HG03095 (cell line): ENCODE measurements around the gene CDK11B.
"Not testable (repeated sequence)": the region's sequence is repeated elsewhere in the genome, so short reads cannot be mapped to it uniquely, and the experiment has no call there.

Experiments used
- ATAC-seq: cut with Tn5 transposase; IDR thresholded peaks from one replicate; pipeline ENCODE4 v1.9.1; 2021; ENCODE audit warnings: moderate library complexity; ENCODE audit not compliant: unreplicated experiment

The CDK11B gene

DNA sequence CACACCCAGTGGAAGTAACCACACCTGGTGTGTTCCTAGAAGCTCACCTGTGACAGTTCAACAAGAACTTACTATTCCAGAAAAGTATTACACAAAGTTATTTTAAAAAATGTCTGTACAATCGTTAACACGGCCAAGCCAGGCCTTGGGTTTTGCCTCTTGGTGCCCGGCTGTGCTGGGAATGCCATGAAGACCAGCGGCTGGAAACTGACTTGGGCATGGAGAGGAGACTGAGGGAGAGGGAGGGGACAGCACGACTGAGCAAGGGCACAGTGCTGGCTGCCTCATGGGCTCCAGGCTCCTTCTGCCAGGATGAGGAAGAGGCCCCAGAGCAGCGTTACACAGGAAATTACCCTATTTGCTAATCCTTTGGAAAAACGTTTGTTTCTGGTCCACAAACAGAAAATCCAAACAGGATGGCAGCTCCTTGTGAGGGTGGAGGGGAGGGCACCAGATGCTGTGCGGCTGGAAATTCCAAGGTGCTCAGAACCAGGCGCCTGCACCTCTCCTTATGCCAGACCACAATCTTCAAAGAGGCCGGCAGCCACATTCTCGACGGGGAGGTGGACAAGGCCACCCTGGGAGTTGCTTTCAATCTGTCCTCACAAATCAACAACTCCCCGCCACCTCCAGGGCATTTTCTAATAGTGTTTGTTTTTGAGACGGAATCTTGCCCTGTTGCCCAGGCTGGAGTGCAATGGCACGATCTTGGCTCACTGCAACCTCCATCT, 4.2 kb upstream of the CDK11B start:
- not testable (repeated sequence) for ATAC-seq

DNA sequence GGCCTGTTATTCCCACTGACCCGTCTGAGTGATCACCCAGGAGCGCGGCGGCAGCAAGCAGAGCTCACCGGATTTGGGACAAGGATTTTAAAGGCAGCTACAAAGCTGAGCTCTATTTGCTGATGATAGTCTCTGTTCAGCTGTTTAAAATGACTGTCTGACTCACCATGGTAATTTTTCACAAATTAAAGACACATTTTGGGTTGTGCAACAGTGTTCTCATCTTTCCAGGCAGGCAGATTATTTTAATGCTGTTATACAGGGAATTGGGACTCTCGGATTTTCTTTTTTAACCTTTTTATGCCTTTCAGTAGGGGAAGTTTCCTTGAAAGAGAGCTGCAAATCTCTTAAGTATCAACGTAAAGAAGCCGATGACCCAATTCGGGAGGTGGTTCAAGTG, 3.6 kb upstream of the CDK11B start:
- ATAC-seq = not testable (repeated sequence)

DNA sequence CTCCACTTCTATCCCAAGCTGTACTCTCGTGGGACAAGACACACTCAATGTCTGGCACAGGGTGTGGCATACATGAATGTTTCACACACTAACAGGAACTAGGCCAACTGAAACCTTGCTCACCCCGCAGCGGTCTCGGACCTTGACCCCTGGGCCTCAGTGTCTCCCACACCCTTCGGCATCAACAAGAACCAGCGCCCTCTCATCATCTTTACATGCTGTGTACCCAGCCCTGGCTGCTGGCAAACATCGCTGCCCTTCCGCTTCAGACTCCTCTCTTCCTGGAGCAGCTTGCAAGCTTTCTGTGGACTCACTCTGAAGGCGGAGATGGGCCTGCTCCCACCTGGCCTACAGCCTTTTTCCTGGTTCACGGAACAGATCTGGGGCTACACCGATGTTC, 10.5 kb downstream of the CDK11B start:
- not testable (repeated sequence) for ATAC-seq

DNA sequence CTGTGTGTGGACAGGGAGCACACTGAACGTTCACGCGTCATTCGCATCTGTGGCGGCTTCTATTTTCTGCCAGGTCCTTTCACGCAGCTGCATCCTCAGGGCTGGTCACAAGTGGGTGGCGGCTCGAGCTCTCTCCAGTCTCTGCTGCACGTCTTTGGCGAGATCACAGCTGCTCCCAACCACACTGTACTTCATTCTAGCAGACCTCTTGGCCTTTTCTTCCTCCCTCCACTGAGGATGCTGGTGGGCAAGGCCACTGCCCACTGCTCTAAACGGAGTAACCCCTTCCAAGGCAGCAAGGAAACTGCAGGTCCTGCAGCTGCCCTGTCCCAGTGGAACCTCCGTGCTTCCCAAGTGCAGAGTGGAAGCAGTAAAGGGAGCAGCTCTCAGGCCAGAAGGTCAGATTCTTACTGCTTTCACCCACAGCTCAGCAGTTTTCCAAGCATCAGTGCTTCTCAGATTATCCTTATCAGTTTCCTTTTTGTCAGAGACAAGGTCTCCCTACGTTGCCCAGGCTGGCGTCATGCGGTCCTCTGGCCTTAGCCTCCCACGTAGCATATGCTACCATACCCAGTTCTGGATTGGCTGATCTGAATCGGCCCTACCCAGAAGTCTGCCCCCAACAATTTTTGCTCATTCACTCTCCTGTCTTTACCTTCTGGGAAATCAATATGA, 11.1 kb downstream of the CDK11B start:
- not testable (repeated sequence) for ATAC-seq

DNA sequence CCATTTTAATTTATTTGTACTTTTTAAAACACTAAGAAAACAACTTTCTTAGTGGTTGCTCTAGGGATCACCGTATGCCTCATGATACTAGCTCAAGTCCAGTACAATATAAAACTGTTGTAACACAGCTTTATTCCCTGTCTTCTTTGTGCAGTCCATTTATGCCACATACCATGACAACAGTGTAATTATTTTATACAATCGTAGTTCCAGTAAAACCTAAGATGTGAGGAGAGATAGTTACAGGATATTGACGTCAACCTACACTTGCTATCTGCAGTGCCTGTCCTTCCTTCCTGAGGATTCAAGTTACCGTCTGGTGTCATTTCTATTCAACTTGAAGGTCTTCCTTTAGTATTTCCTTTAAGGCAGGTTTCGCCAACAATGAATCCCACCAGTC, 12.5 kb downstream of the CDK11B start:
- not testable (repeated sequence) for ATAC-seq

DNA sequence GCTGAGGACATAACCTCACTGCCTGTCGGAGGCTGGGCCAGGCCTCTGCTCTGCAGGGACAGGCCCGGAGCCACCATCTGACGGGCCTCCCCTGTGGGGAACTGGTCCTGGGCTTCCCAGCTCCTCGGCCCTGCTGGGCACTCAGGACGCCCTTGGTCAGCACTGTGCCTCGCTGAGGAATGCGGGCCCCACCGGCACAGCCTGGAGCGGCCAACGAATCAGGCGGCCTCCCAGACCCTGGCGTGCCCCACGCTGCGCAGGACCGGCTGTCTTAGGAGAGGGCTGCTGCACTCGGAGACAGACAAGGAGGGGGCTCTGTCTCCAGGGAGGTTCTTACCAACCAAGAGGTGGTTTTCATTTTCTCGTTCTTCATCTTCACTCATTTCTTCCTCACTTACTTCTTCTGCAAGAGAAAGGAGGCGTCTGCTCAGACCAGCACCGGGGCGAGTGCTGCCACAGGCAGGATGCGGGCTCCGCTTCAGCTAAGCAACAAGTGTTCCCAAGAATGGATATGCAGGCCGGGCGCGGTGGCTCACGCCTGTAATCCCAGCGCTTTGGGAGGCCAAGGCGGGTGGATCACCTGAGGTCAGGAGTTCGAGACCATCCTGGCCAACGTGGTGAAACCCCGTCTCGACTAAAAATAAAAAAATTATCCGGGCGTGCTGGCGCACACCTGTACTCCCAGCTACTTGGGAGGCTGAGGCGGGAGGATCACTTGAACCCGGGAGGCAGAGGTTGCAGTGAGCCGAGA, 17.9 kb downstream of the CDK11B start:
- ATAC-seq = not testable (repeated sequence)

DNA sequence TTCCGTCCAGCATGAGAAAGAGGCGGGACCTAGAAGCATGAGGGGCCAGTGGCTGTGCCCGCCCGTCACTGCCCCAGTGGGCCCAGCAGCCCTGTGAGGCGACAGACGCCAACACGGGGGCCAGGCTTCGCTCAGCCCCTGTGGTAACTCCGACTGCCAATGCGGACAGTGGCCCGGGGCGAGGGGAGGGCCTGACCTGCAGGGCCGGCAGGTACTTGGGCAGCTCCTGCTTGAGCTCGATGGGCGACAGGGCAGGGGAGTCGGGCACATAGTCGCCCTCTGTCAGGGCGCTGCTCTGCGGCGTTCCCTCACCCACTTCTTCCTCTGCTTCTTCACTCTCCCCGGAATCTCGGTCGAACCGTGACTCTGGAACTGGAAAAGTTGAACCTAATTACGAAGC, 18.7 kb downstream of the CDK11B start:
- ATAC-seq = not testable (repeated sequence)

DNA sequence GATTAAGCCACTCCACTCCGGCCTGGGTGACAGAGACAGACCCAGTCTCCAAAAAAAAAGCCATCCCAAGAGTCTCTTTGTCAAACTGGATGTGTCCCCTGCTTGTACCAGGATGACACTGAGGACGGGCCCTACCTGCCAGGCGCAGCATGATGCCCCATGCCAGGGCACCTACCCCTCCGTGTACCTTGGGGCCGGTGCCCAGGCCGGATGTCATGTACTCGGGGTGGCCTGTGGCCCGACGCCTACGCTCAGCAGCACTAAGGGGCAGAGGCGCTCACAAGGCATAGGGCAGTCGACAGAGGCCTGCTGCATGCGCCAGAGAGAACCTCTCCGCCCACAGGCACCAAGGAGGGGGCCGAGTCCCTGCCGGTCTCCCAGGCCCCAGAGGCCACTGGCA, 19.4 kb downstream of the CDK11B start:
- ATAC-seq = not testable (repeated sequence)

DNA sequence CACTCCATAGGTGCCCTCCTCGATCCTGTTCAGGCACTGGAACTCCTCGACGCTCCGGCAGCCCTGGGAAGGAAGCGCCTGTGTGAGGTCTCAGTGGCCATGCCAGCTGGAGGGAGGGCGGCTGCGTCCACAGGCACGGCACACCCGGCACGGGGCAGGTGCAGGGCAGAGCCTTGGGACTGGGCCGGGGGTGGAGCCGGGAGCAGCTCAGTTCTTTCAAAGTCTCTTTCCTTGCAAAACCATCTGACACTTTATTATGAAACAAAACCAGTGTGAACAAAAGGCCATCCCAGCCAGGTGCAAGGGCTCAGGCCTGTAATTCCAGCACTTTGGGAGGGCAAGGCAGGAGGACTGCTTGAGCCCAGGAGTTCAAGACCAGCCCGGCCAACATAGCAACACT, 20.3 kb downstream of the CDK11B start:
- ATAC-seq = not testable (repeated sequence)

DNA sequence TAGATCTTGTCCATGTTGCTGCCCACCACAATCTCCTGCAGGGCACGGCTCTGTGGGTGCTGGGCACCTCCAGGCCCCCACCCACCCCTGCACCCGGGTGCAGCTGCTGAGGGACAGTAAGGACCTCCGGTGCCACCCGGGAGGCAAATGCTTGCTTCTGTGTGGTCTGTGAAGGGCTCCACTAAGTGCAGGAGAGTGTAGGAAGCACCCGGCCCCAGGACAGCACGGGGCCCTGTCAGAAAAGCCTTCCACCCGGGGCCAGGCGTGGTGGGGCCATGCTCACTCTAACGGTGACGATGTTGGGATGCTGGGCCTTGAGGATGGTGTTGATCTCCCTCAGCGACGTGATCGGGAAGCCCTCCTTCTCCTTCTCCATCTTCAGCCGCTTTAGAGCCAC, 21.3 kb downstream of the CDK11B start:
- ATAC-seq = not testable (repeated sequence)

DNA sequence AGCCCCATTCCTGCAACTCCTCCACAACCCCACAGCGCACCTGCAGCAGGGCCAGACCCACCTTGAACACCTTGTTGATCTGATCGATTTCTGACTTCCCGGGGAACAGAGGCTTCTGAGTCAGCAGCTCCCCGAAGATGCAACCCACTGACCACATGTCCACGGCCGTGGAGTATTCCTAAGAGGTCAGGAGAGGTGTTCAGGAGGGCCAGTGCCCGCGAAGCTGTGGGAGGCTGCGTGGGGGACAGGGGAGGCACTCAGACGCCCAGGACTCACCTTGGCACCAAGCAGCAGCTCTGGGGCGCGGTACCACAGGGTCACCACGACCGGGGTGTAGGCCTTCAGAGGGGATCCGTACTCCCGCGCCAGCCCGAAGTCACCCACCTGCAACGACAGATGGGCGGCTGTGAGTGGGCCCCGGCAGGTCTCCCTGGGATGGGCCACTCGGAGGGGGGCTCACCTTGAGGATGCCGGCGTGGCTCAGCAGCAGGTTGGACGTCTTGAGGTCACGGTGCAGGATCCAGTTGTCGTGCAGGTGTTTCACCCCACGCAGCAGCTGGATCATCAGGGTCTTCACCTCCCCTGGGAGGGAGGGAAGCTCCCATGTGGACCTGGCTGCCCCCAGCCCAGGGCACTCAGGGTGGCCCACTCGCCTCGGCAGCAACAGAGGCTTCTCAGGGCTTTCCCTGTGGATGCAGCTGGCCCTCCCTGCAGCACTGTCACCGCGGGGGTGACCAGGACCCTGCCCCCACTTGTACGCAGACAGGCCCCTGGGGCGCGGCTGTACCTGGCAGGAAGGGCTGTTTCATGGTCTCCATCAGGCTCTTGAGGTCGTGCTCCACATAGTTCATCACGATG, 22.0 kb downstream of the CDK11B start:
- not testable (repeated sequence) for ATAC-seq

DNA sequence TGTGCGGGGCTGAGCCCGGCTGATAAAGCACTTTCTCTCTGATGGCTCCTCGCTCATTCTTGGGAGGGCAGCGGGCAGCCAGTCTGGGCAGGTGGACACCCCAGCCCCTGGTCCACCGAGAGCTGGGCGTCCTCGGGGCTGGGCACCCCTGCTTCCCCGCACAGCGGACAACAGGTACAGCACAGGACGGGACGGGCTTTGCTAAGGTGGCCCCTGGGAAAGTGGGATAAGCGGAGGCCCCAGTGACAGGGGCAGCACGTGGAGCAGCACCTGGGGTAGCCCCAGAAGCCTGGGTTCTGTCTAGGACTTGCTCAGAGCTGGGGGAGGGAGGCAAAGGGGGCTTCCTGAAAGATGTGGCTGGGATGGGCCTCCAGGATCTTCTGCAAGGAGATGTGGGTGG, 24.2 kb downstream of the CDK11B start:
- ATAC-seq = not testable (repeated sequence)

DNA sequence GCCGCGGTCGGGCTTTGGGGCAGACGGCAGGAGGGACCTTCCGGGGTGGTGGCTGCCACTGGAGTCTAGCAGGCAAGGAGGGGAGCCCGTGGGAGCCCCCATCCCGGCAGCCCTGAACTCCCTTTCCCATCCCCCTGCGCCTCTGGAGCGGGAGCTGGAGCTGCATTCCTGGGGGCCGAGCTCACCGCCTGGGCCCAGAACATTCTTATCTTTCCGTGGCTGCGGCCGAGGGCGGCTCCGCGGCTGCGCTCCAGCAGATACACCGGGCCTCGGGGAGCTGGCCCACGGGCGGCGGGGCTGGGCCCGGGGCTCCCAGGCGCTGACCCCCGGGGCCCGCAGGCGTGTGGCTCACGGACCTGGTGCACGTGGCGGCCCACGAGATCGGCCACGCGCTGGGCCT, 25.4 kb downstream of the CDK11B start:
- ATAC-seq = not testable (repeated sequence)

DNA sequence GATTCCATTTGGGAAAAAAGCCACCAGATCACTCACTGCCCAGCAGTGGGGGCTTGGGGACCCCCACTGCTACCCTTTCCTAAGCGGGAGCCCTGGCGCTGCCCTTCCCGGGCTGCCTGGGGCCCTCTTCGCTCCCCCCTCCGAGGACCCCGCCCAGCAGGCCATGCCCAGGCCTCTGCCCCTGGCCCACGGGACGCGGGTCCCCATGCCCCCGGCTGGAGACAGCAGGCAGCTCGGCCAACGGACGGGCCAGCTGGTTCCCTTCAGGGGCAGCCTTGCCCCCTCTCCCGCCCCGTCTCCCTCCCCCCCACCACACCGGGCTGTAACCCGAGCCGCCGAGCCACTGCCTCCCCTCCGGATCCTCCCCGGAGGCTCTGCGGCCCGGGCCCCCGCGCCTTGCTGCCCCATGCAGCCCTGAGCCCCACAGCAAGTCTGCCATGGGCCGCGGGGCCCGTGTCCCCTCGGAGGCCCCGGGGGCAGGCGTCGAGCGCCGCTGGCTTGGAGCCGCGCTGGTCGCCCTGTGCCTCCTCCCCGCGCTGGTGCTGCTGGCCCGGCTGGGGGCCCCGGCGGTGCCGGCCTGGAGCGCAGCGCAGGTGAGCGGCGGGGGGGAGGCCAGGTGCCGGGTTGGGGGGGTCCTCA, 26.9 kb downstream of the CDK11B start, which contains the start of gene MMP23B:
MMP23B (plus strand) TSS at position 392 of the 639 bp plus-strand sequence; CDS start at position 438, 46 bp downstream.
- ATAC-seq = no peak

DNA sequence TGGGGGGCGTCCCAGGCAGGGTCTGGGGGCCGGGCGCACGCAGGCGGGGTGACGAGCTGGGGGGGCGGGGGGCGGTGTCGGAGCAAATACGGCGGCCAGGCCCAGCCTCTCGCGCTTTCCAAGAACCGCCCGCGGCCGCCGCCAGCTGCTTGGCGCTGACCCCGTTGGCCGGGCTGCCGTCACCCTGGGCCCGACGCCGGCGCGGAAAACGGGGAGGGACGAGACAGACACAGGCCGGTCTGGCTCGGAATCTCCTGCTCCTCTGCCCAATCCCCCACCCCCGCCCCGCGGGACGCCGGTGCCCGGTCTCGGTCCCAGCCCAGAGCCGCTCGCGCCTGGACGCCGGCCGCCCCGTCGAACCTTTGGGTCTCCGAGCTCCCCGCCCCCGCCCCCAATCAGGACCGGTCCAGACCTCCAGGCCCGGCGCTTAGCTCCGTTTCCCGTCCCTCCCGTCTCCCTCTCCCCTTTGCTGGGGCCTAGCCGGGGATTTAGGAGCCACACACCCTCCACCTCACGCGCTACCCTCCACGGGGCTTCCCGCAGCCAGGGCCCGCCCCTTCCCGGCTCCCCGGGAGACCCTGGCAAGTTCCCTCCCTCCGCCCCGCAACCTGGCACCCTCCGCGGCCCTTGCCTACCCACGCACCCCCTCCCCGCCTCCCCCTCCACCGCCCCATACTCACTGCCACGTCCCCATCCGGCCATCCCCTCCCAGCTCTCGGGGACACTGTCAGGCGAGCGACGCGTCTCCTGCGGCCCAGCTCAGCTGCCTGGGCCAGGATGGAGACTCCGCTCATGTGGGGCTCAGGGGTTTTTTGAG, 27.6 kb downstream of the CDK11B start:
- no peak for ATAC-seq

DNA sequence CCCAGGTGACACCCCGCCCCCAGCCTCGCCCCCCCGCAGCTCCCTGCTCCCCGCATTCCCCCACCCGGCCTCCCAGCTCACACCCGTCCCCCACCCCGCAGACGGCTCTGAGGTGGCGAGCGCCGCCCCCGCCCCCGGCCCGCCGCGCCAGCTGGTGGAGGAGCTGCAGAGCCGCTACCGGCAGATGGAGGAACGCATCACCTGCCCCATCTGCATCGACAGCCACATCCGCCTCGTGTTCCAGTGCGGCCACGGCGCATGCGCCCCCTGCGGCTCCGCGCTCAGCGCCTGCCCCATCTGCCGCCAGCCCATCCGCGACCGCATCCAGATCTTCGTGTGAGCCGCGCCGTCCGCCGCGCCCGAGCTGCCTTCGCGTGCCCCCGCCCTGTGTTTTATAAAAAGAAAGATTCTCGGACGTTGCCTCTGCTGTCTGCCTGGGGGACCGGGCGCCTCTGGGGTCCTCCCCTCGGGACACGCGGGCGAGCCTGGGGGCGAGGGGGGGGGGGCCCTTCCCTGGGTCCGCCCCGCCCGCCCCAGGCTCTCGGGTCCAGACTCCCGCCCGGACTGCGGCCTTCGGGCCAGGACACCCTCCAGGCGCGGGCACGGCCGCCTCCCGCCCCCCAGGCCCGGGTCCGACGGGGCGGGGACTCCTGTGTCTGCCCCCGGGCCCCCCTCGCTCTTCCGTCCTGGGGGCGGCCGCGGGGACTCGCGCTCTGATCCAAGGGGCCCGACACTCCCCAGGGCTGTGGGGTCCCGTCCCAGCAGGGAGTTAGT, 28.4 kb downstream of the CDK11B start:
- ATAC-seq = no peak

DNA sequence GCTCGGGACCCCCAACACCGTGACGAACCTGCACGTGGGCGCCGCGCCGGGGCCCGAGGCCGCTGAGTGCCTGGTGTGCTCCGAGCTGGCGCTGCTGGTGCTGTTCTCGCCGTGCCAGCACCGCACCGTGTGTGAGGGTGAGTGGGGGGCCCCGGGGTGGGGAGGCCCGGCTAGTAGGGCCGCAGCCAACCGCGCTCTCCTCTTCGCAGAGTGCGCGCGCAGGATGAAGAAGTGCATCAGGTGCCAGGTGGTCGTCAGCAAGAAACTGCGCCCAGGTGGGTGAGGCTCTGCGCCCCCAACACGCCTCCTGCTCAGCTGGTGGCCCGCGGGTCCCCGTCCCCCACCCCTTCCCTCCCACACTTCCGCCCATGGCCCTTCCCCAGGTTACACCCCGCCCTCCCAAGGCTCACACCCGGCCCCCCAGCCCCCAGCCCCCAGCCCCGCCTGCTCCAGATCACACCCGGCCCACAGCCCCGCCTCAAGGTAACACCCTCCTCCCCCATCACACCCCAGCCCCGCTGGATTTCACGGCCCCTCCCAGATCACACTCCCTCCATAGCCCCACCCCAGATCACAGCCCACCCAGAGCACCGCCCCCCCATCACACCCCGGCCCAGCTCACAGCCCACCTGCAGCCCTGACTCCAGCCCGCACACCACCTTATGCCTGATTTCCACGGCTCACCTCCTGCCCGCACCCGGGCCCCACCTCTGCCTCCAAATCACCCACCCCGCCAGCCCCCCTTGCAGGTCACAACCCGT, 29.2 kb downstream of the CDK11B start:
- no peak for ATAC-seq
